ENCODE measurements around the gene LRG1. TPM values are rescaled to one million over a fixed set of nuclear protein-coding genes. Genes with fewer than 3 reads are reported as not detected.
A peak's percentile ranks its signal among the peaks of the same experiment; 100 is the strongest.

LRG1 gene
- total and polyA plus RNA-seq, 2 of the 13 experiments (the other 11 are each of a cell fraction or from before 2014, with no cell fraction given): 12.0 to 39.3 TPM

- TF ChIP-seq ZBED4 (CRISPR knock-in tag; IDR thresholded peaks at IDR 0.05; ENCODE audit: borderline replicate concordance): peak; percentile 88; the same call in 1 of the 2 replicates
- peak; percentile 62 for TF ChIP-seq POLR2G (IDR thresholded peaks at IDR 0.05; ENCODE audit: low read depth, low read length)
- TF ChIP-seq ATF5 (CRISPR knock-in tag; IDR thresholded peaks at IDR 0.05; ENCODE audit: low read depth): no peak
- TF ChIP-seq YY1 (IDR thresholded peaks at IDR 0.05; ENCODE audit: insufficient read depth, insufficient replicate concordance, low read depth, low read length): no peak
- TF ChIP-seq TRAFD1 (CRISPR knock-in tag; IDR thresholded peaks at IDR 0.05; ENCODE audit: borderline replicate concordance): no peak
- 0 out of 2 replicates have a peak, but pooled peaks have one; percentile 33 for TF ChIP-seq ZNF839 (CRISPR knock-in tag; IDR thresholded peaks at IDR 0.05; ENCODE audit: borderline replicate concordance)
- peak; percentile 60; the same call in 1 of the 2 replicates for TF ChIP-seq ZFP91 (CRISPR knock-in tag; IDR thresholded peaks at IDR 0.05; ENCODE audit: borderline replicate concordance)
- TF ChIP-seq ATF6 (CRISPR knock-in tag; conservative IDR thresholded peaks at IDR 0.05): no peak
- TF ChIP-seq ZNF790 (CRISPR knock-in tag; IDR thresholded peaks at IDR 0.05; ENCODE audit: borderline replicate concordance): no peak
- no peak for TF ChIP-seq TMF1 (CRISPR knock-in tag; IDR thresholded peaks at IDR 0.05; ENCODE audit: low read depth)
- peak; percentile 69 for TF ChIP-seq KAT8 (CRISPR knock-in tag; IDR thresholded peaks at IDR 0.05)
- peak; percentile 39; the same call in 1 of the 2 replicates for TF ChIP-seq ZNF280B (CRISPR knock-in tag; IDR thresholded peaks at IDR 0.05; ENCODE audit: borderline replicate concordance)
- TF ChIP-seq CEBPB (IDR thresholded peaks at IDR 0.05; ENCODE audit: borderline replicate concordance, low read depth, low read length): peak; percentile 14; the same call in 1 of the 2 replicates
- TF ChIP-seq PTBP1 (IDR thresholded peaks at IDR 0.05; ENCODE audit: low read depth, low read length, poor library complexity, severe bottlenecking): no peak
- 0 out of 2 replicates have a peak, but pooled peaks have one; percentile 23 for TF ChIP-seq ZNF331 (CRISPR knock-in tag; IDR thresholded peaks at IDR 0.05)
Observed at GRCh38 chr19:4518345-4519171, 21.3 kb downstream of the LRG1 start, which contains the start of gene PLIN4 (continued).
